HL-60 (cell line): ENCODE measurements around the gene UBL3.

ENCODE experiments used
- DNase-seq, 2 experiments: peaks; one replicate each; pipeline ENCODE4 v3.0.0-alpha.2; 2010 to 2020; ENCODE audit warnings: low read depth in 1 of 2, low spot score in 1 of 2
- H3K27ac ChIP-seq: fragments of 250-450 bp; sonication (Bioruptor Pico); replicated peaks from 2 replicates; pipeline ENCODE4 v1.5.1; 2020; ENCODE audit warnings: mild to moderate bottlenecking, moderate library complexity
- H3K27me3 ChIP-seq: fragments of 250-450 bp; sonication (Bioruptor Pico); 2 replicates; pipeline ENCODE4 v1.5.1; 2021; ENCODE audit warnings: mild to moderate bottlenecking, moderate library complexity; ENCODE audit not compliant: insufficient read depth, poor library complexity, severe bottlenecking
- H3K4me3 ChIP-seq: replicated peaks from 2 replicates; pipeline ENCODE4 v1.5.1; 2011; ENCODE audit warnings: mild to moderate bottlenecking, control low read depth, low read length; ENCODE audit not compliant: insufficient read depth
- GABPA ChIP-seq: IDR thresholded peaks from 2 replicates; pipeline ENCODE4 v1.6.1; 2012; ENCODE audit warnings: low read depth
- POLR2AphosphoS5 ChIP-seq: IDR thresholded peaks from 2 replicates; pipeline ENCODE4 v1.6.1; 2012; ENCODE audit warnings: low read depth
- SPI1 ChIP-seq: IDR thresholded peaks from 2 replicates; pipeline ENCODE4 v1.6.1; 2012; ENCODE audit warnings: low read depth, mild to moderate bottlenecking, borderline replicate concordance
- TF ChIP-seq, protein P1 (sequence below): IDR thresholded peaks from 2 replicates; pipeline ENCODE4 v1.6.1; 2012; ENCODE audit warnings: low read depth; ENCODE audit not compliant: insufficient replicate concordance
- TF ChIP-seq, protein P2 (sequence below): IDR thresholded peaks from one replicate; pipeline ENCODE4 v1.5.1; 2011; ENCODE audit warnings: low read length, control low read depth, inconsistent platforms; ENCODE audit not compliant: insufficient read depth

The UBL3 gene

DNA sequence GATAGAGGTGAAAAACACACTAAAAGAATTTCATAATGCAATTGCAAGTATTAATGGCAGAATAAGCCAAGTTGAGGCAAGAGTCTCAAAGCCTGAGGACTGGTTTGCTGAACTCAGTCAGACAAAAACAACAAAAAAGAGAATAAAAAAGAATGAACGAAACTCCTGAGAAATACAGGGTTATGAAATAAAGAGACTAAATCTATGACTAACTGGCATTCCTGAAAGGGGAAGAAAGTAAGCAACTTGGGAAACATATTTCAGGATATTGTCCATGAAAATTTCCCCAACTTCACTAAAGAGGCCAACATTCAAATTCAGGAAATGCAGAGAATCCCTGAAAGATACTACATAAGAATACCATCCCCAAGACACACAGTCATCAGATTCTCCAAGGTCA lies 47.8 kb downstream of the UBL3 start:
- Histone ChIP-seq H3K4me3 (no peak overlapping the region), H3K27me3 (no peaks in the 10 kb centered on the region), H3K27ac (no peak overlapping the region)
- no peak for DNase-seq
- TF ChIP-seq GABPA (no peak), POLR2AphosphoS5 (no peak), SPI1 (no peak)
- TF ChIP-seq, protein P1, sequence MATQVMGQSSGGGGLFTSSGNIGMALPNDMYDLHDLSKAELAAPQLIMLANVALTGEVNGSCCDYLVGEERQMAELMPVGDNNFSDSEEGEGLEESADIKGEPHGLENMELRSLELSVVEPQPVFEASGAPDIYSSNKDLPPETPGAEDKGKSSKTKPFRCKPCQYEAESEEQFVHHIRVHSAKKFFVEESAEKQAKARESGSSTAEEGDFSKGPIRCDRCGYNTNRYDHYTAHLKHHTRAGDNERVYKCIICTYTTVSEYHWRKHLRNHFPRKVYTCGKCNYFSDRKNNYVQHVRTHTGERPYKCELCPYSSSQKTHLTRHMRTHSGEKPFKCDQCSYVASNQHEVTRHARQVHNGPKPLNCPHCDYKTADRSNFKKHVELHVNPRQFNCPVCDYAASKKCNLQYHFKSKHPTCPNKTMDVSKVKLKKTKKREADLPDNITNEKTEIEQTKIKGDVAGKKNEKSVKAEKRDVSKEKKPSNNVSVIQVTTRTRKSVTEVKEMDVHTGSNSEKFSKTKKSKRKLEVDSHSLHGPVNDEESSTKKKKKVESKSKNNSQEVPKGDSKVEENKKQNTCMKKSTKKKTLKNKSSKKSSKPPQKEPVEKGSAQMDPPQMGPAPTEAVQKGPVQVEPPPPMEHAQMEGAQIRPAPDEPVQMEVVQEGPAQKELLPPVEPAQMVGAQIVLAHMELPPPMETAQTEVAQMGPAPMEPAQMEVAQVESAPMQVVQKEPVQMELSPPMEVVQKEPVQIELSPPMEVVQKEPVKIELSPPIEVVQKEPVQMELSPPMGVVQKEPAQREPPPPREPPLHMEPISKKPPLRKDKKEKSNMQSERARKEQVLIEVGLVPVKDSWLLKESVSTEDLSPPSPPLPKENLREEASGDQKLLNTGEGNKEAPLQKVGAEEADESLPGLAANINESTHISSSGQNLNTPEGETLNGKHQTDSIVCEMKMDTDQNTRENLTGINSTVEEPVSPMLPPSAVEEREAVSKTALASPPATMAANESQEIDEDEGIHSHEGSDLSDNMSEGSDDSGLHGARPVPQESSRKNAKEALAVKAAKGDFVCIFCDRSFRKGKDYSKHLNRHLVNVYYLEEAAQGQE, result no peak
- TF ChIP-seq, protein P2, sequence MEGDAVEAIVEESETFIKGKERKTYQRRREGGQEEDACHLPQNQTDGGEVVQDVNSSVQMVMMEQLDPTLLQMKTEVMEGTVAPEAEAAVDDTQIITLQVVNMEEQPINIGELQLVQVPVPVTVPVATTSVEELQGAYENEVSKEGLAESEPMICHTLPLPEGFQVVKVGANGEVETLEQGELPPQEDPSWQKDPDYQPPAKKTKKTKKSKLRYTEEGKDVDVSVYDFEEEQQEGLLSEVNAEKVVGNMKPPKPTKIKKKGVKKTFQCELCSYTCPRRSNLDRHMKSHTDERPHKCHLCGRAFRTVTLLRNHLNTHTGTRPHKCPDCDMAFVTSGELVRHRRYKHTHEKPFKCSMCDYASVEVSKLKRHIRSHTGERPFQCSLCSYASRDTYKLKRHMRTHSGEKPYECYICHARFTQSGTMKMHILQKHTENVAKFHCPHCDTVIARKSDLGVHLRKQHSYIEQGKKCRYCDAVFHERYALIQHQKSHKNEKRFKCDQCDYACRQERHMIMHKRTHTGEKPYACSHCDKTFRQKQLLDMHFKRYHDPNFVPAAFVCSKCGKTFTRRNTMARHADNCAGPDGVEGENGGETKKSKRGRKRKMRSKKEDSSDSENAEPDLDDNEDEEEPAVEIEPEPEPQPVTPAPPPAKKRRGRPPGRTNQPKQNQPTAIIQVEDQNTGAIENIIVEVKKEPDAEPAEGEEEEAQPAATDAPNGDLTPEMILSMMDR, result no peak

DNA sequence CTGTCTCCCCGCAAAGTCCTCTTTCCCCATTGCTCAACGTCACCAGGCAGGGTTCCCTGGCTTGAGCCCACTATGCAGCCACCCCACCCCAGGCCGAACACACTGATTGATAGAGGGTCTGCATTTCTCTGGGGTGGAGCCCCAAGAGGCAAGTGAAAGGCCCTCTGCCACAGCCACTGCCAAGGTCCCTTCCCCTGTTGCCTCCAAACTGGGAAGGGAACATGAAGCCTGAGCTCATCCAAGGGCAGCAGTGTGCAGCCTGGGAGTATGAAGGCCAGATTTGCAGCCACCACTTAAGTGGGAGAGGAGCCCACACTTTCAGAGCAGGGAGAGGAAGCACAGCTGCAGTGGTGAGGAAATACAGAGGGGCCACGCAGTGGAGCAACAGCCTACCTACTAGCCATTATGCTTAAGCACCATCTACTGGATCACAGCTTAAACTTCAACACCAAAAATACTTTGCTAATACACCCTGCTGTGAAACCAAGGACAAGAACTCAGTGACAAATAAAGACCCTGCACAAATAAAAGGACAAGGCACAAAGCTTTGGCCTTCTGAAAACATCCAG lies 48.6 kb downstream of the UBL3 start:
- TF ChIP-seq SPI1, result peak; percentile 38; the same call in 1 of the 2 replicates
- TF ChIP-seq POLR2AphosphoS5, result peak; percentile 62
- TF ChIP-seq GABPA, result no peak
- TF ChIP-seq, protein P1, result no peak
- TF ChIP-seq, protein P2, result no peak
- Histone ChIP-seq H3K27ac (no peak overlapping the region), H3K27me3 (no peaks in the 10 kb centered on the region), H3K4me3 (no peak overlapping the region)
- peak; percentile 10 to 83 for DNase-seq

DNA sequence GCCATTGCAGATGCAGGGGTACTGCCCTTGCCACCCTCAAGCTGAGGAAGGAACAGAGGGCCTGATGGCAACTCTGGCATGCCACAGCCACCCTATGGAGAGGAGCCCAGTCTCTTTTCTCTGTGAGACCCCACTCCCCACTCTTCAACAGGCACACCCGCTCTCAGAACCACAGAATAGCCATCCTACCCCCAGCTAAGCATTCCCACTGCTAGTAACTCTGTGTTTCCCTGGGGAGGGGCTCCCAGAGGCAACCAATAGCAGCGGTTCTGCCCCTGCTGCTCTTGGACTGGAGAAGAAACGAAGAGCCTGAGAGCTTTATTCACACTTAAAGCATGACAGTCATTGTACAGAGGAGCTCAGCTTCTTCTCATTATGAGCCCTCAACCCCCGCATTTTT lies 49.3 kb downstream of the UBL3 start:
- H3K27ac ChIP-seq, result no peak overlapping the region
- H3K27me3 ChIP-seq, result no peaks in the 10 kb centered on the region
- TF ChIP-seq, protein P1, result no peak
- TF ChIP-seq GABPA (no peak), POLR2AphosphoS5 (no peak), SPI1 (no peak)
- TF ChIP-seq, protein P2, result no peak
- DNase-seq, result no peak
- H3K4me3 ChIP-seq, result no peak overlapping the region
